RKO (cell line): ENCODE data around the gene GPRC5C.

Experiments used
- DNase-seq: peaks from one replicate; pipeline ENCODE4 v3.0.0-alpha.2; 2016; ENCODE audit warnings: low spot score

GPRC5C gene

DNA sequence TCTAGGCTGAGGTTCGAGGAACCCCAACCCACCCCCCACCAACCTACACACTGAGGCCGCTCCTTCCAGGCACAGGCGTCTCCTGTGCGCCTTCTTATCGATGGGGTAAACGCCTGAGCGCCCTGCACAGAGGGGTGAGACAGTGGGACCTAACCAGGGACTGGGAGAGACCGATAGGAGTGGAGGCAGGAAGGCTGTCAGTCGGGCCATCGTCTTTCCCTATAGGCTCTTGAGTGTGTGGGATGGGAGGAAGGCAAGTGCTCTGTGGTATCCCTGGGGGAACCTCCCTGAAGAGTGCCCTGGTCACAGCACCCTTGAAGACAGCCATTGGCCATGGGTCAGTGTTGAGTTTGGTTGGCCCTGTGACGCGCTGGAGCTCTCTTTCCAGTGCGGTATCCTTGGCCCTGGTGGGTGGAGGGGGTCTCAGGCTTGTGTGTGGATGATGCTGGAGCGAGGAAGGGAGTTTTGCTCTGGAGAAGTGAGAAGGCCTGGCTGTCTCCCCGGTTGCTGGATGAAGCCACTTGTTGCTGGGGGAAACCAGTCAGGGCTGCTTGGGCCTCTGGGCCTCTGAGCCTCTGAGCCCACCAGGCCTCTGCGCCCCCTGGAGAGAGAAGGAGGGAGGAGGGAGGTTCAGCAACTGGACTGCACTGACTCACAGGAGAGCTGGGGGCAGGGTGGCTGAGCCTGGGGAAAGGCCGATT lies 1.7 kb downstream of the GPRC5C start:
- no peak for DNase-seq

GRCh38 chr17:74435775-74436359 lies 4.0 kb downstream of the GPRC5C start:
- DNase-seq = no peak

- DNase-seq = peak; percentile 14
Measured at GRCh38 chr17:74437702-74438101, 5.8 kb downstream of the GPRC5C start.

GRCh38 chr17:74439691-74440567 lies 8.0 kb downstream of the GPRC5C start:
- no peak for DNase-seq

- no peak for DNase-seq
Measured at GRCh38 chr17:74441537-74441936, 9.6 kb downstream of the GPRC5C start.

DNA sequence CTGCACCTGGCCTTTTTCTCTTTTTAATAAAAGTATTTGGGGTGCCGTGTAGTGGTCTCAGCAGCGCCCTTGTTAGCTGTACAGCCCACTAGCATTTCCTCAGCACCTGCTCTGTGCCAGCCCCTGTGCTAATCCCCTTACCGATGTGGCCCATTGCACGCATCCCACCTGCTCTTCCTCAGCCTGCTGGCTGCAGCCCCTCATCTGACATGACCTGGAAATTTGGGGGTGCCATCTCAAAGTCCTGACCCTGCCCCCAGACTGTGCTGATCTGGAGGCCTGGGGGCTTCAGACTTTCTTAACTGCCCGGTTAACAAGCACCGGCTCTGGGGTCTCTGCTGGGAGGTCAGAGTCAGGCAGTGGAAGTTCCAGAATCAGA lies 10.4 kb downstream of the GPRC5C start:
- DNase-seq = no peak

DNA sequence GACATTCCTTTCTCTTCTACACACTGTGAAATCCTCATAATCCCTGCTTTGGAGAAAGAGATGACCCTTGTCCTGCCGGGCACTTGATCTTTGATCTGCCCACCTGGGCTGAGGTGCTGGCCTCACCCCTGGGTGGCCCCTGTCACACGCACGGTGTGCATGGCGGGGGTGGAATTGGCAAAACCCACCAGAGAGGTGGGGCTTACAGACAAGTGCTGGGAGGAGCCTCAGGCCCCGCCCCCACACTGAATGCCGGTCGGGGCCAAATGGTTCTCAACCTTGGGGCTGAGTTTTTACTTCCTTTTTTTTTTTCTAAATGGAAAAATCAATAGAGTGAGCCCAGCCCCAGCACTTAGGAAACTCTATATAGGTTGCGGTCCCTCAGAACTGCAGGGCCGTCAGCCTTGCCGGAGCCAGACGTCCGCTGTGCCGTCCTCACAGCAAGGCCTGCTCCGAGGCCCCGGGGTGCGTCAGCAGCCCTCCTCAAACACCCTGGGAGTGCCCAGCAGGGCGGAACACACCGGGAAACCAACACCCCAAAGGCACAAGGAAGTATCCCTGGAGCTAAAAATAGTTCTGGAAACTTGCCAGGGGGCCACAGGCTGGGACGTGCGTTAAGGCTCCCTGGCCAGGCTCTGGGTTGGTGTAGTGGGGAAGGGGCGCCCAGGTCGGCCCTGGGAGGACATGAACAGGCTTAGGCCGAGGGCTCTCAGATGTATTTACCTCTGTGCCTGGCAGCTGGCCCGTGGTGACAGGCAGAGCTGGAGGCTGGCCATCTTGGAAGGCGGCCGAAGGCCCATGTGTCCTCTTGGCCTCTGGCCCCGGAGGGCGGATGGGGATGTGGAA lies 11.0 kb downstream of the GPRC5C start:
- DNase-seq = no peak

GRCh38 chr17:74443516-74444296 lies 11.8 kb downstream of the GPRC5C start:
- DNase-seq = no peak

DNA sequence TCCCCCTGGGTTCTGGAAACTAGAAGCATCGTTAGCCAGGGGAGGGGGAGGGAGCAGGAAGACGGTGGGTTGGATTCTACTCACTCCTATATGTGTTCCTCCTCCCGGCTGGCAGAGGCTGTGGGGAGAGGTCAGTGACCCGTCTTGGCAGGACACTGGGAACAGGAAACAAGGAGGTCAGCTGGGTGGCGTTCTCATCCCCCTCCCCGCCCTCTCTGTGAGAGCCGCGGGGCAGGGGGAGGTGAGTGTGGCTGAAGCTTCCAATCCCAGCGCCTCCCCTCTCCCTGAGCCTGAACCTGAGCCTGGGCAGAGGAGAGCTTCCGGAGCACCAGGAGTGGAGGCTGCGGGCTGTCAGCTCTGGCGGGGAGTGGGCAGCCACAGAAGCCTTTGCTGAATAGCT lies 12.5 kb downstream of the GPRC5C start:
- no peak for DNase-seq

DNA sequence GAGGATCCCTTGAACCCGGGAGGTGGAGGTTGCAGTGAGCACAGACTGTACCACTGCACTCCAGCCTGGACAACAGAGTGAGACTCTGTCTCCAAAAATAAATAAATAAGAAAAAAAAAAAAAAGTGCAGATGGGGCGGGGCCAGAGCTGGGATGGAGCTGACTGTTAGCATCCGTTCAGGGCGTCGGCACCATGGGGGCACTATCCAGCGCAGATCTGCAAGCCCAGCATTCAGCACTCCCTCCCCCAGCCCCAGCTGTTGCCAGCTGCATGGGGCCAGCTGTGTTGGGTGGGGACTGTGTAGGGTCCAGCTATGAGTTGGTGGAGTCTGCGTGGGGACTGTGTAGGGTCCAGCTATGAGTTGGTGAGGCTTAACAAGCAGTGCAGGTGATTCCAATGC lies 13.3 kb downstream of the GPRC5C start:
- no peak for DNase-seq

GRCh38 chr17:74446551-74447500 lies 14.9 kb downstream of the GPRC5C start:
- no peak for DNase-seq

DNA sequence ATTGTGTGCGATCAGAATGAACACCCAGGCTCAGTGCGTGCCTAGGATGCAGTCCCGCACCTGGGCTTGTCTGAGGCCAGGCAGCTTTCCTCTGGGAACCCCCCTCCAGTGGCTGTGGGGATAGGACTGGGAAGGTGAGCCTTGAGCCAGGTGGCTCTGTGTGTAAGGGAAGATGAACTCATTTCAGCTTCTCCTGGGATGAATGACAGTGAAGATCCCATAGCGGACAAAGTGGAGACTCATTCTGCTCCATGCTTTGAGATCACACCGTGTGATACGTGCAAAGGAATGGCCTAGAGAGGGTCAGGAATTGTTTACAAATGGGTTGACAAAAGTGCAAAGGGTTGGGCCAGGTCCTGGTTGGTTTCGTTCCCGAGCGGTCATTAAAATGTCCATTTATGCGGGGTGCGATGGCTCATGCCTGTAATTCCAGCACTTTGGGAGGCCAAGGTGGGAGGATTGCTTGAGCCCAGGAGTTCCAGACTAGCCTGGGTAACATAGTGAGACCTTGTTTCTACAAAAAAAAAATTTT lies 15.8 kb downstream of the GPRC5C start:
- no peak for DNase-seq

DNA sequence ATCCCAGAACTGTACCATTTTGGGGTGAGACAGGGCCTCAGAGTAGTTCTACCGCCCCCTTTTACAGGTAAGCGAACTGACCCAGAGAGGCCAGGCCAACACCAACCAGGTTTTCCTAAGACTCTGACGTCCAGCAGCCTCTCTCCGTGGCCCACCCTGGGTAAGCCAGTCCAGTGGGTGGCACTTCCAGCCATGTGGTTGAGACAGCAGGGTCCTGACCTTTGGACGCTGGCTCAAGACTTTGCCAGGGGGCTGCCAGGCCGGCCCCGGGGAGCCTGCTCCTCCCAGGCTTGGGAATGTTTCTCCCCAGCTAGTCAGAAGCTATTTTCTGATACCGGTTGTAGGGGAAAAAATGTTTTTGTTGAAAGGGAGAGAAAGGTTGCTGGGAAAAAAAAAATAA lies 16.9 kb downstream of the GPRC5C start:
- no peak for DNase-seq

DNA sequence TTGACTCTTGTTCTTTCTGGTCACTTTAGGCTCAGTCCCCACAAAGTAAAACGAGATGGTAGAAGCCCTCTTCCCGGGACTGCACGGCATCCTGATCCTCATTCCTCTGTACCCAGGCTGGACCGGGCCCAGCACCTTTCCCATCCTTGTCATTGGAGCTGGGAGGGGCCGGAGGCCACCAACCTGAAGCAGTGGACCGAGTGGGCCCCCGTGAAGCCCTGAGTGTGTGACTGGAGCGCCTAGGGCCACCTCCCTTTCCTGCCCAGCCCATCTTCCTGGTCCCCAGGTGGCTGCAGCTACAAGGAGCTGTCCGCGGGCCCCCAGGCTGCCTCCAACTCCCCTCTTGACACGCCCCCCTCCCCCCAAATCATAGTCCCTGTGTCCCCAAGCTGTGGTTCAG lies 17.4 kb downstream of the GPRC5C start:
- no peak for DNase-seq

DNA sequence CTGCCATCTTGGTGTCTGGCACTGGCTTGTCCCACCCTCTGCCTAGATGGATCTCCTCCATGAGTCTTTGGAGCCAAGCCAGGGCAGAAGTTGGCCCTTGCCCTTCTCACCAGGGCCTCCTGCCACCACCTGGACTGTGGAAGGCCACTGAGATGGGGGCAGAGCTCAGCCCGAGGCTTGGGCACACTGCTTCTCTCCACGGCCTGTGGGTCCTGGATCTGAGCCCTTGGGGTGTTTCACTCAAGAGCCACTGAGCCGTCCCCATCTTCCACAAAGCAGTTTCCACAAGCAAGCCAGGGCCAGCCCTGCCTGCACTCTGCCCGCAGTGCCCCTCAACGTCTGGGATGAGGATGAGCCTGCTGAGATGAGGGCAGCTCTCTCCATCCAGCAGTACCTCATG lies 17.9 kb downstream of the GPRC5C start:
- DNase-seq = no peak

DNA sequence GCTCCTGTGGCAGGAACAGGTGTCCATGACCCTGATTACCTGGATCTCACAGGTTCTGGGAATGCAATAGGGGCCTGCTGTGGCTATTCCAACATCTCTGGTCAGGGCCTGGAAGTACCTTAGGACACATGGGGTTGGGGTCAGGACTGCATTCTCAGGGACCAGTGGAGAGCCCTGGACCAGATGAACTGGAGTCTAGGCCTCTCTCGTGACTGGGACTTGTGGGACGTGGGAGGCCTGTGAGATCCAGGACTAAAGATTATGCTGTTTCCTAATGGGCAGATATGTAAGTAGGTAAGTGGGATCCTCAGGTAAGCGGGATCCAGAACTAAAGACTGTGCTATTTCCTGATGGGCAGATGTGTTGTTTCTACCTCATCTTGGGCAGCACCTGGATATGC lies 18.3 kb downstream of the GPRC5C start:
- no peak for DNase-seq

DNA sequence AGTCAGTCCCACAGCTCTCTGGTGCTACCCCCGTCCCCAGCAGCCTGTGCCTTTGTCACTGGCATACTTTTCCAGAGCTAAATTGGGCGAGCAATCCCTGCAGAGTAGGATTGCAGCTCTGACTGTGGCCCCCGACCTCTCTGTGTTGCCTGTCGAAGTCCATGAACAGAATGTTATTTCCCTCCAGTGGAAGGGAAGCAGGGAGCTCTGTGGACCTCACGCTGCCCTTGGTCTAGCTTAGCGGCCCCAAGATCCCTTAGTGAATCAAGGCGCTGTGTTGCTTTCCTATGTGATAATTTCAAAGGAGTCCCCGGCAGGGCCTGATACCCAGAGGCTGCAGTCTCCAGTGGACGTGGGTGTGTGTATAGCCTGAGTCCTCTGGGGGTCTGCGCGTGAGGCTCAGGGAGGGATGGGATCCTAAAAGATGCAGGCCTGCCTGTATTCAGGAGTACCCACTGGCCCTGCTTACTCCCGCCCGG lies 19.1 kb downstream of the GPRC5C start:
- no peak for DNase-seq

DNA sequence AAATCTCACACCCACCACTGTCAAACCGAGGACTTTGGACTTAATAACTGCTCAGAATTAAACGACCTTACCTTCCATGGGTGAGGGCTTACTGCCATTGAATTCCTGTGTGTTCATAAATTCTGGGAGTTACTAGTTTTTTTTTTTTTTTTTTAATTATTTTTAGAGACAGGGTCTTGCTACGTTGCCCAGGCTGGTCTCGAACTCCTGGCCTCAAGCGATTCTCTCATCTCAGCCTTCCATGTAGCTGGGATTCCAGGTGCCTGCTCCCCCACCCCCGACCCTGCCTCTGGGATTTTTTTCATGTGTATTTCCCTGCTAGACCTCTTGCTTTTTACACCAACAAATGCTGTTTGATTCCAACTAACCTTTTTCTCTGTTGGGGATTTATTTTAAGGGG lies 19.7 kb downstream of the GPRC5C start:
- DNase-seq = no peak

GRCh38 chr17:74452033-74452840 lies 20.3 kb downstream of the GPRC5C start:
- DNase-seq = no peak
